DMS53 treated with DMSO at 0.1 percent for 48 hours (cell line): ENCODE results near the gene DRAXIN.

ENCODE experiments used
- DNase-seq: peaks from one replicate; lab custom pipeline; 2025; ENCODE audit not compliant: unreplicated experiment; lab: John Stamatoyannopoulos, UW

Gene DRAXIN

GRCh38 chr1:11707621-11708276 is 16.2 kb downstream of the DRAXIN start:
- peak; percentile 28 for DNase-seq

DNA sequence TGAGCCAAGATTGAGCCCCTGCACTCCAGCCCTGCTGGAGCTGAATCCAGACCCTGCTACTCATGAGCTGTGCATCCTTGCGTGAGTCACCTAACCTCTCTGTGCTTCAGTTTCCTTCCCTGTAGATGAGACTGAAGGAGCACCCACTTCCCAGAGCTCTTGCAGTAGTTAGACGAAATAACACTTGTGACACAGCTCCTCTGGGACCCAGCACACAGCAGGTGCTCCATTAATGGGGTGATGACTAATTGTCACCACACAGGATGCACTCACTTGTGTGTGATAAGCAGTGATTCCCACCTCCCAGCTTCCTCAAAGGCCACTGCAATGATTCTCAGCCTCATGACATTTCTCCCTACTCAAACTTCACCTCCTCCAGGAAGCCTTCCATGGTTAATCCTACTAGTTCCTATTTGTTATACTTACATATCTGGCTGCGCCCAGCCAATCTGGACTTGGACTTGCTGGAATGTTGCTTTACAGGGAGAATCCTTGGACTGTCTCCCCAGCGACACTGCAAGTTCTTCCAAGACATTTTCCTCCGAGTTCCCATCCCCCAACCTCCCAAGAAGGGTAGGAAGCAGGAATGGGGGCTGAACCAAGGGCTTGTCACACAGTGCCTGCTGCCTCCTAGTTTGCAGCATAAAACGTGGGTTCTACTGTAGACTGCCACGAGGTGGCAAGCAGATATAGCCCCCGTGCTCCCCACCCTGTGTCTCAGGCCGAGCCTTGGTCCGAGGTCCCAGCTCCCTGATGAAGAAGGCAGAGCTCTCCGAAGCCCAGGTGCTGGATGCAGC is 17.2 kb downstream of the DRAXIN start:
- DNase-seq: no peak

DNA sequence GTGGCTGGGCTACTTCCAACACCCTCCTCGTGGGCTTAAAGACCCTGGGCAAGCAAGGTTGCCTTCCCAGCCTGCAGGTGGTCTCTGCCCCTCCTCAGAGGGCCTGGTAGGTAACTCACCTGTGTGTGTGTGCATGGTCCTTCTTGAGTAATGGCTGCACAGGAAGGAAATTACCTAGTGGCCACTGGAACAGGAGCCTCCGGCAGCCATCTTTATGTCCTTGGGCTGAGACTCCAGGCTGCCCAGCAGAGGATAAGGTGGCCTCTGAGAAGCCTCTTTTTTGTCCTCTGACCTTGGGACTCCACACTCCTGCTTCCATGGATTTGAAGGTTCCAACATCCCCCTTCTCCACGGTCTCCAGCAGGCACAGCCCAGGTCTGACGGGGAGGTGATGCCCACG is 20.0 kb downstream of the DRAXIN start:
- DNase-seq: no peak

DNA sequence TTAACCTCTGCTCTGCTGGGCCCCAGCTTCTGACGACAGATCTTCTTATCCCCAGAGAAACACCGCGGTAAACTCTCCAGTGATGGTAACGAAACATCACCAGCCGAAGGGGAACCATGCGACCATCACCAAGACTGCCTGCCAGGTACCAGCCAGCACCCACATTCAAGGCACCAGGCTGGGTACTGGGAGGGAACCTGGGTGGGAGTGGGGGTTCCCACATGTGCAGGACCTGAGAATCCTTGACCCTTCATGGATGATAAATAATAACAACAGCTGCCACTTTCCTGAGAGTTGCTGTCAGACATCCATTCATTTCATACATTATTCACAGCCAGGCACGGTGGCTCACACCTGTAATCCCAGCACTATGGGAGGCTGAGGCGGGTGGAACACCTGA is 20.8 kb downstream of the DRAXIN start:
- no peak for DNase-seq

DNA sequence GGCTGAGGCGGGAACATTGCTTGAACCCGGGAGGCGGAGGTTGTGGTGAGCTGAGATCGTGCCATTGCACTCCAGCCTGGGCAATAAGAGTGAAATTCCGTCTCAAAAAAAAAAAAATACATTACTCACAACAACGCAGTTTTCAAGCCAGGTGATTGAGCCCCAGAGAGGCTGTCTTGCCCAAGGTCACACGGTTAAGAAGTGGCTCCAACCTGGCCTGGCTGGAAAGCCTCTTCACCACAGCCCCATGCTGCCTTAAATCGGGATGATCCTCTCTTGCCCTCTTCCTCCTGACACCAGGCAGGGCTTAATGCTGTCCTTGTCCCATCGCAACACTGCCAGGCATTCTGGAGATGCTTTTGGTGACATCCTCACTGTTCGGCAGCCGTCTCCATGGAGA is 21.6 kb downstream of the DRAXIN start:
- no peak for DNase-seq

- DNase-seq: no peak
Measured at GRCh38 chr1:11714831-11715575, 23.5 kb downstream of the DRAXIN start.

DNA sequence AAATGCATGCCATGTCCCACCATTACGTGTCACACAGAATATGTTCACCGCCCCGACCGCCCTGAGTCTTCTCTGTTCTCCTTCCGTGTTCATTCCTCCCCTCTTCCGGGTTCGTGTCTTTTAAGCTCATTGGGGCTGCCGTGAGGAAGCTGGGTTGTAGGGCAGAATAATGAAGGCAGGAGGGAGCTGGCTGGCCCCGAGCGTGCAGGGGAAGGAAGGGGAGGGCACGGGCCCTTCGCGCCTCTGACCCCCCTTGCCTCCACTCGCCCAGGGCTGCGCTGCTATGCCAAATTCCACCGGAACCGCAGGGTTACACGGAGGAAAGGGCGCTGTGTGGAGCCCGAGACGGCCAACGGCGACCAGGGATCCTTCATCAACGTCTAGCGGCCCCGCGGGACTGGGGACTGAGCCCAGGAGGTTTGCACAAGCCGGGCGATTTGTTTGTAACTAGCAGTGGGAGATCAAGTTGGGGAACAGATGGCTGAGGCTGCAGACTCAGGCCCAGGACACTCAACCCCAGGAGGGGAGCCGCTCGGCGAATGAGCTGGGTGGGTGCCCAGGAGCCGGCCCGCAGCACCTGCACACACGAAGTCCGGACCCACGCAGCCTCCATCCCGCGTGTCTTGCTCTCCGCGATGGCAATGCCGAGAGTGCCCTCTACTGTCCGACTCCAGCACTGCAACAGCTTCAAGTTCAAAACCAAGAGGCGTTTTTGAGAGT is 28.0 kb downstream of the DRAXIN start:
- DNase-seq: peak; percentile 70

DNA sequence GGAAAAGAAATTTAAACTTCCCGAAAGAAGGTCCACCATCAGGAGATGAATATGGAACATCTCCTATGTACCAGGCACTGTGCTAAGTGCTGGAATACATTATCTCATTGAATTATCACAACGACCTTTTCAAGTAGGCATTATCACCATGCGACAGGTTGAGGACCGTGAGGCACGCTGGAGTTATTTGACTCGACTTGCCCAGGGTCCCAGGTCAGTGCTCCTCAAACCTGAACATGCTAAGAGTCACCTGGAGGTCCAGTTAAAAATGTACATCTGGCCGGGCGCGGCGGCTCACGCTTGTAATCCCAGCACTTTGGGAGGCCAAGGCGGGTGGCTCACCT is 28.5 kb downstream of the DRAXIN start:
- no peak for DNase-seq

GRCh38 chr1:11720525-11720924 is 29.0 kb downstream of the DRAXIN start:
- no peak for DNase-seq

DNA sequence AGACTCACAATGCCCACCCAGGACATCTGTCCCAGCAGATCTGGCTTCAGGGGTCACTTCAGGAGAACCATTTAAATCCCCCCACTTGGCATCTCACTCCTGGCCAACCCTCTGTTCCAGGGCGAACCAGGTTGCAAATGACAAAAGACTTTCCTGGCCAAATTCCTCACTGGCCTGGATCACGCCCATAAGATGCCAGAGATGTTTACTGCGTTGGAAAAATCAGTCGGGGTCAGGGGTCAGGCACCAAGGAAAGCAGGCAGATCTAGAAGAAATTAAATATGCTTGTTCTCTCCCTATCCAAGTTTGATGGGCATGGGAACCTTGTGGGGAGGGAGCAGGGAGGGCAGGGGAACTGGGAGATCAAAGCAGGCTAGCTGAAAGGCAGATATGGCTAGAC is 29.8 kb downstream of the DRAXIN start:
- no peak for DNase-seq

DNA sequence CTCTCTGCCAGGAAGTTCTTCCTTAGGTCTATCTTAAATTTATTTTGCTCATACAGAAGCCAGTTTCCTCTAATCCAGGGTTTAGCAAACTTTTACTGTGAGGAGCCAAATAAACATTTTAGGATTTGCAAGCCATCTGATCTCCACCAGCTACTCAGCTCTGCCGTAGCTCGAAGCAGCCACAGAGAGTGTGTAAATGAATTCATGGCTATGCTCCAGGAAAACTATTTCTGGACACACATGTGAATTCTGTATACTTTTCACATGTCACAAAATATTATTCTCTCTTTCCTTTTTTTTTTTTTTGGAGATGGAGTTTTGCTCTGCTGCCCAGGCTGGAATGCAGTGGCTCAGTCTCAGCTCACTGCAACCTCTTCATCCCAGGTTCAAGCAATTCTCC is 31.0 kb downstream of the DRAXIN start:
- no peak for DNase-seq

DNA sequence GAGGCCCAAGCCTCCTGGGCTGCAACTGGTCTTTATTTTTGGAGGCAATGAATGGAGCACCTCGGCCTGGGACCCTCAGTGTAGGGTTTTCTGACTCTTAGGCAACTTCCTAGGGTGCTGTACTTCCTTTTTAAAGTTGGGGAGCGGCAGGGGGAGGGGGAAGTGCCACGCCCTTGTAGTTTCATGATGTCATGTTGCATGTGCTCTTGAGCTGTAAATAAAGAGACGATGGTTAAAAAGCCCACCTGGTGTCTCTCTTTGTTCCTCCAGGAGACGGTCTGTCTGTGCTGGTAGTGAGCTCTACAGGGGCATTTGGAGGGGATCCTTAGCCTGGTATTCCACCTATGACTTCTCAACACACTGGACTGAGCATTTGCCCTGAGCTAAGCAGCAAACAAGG is 34.1 kb downstream of the DRAXIN start:
- no peak for DNase-seq

- no peak for DNase-seq
Measured at GRCh38 chr1:11727119-11727518, 35.6 kb downstream of the DRAXIN start.

- no peak for DNase-seq
Measured at GRCh38 chr1:11728126-11728806, 36.8 kb downstream of the DRAXIN start.

GRCh38 chr1:11729155-11729497 is 37.6 kb downstream of the DRAXIN start:
- no peak for DNase-seq

GRCh38 chr1:11729498-11730428 is 38.3 kb downstream of the DRAXIN start:
- no peak for DNase-seq

- no peak for DNase-seq
Measured at GRCh38 chr1:11730429-11730891, 39.0 kb downstream of the DRAXIN start.

- no peak for DNase-seq
Measured at GRCh38 chr1:11731691-11732283, 40.3 kb downstream of the DRAXIN start.

DNA sequence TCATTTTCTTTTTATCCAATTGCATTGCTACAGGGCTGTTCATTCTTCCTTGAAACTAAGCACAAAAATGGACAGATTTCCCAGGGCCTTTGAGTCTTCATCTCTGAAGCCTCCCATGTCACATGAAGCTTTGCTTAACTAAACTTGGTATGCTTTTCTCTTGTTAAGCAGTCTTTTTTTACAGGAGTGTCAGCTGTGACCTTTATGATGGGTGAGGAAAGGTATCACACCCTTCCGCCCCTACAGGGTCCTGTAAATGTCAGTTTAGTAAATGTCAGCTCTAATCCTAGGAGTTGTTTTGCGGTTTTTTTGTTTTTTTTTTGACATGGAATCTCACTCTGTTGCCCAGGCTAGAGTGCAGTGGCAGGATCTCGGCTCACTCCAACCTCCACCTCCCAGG is 41.8 kb downstream of the DRAXIN start:
- DNase-seq: no peak

DNA sequence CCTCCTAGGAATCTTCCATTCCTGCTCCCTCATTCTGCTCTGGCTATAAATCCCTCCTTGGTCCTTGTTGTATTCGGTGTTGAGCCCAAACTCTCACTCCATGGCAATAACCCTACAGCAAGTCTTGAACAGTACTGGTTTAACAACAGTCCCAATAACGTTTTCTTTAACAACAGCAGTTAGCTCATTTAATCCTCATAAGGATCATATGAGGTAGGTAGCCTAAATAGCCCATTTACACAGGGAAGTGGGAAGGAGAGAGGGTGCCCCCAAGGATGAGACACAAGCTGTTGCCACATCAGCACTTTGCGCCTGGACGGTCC is 44.0 kb downstream of the DRAXIN start:
- DNase-seq: no peak
